A172 (cell line): Measurements from ENCODE around the gene GMPR. TPM values are rescaled to one million over a fixed set of nuclear protein-coding genes. Genes with fewer than 3 reads are reported as not detected.
"Not testable (repeated sequence)": the region's sequence is repeated elsewhere in the genome, so short reads cannot be mapped to it uniquely, and the experiment has no call there.

Experiments used
- DNase-seq: peaks from one replicate; pipeline ENCODE4 v3.0.0-alpha.2; 2015; ENCODE audit warnings: low spot score
- total RNA-seq: library from RNA; depleted of rRNA; stranded (reverse); fragments of >200 nt; shearing (Covaris generic); gene quantifications from 2 replicates; pipeline ENCODE4 v1.2.3, GENCODE V29; 2014

The GMPR gene
- total RNA-seq, 1 experiment from 2014 or later: 6.6 TPM

- no peak for DNase-seq
These were observed 6.6 kb downstream of the GMPR start for GRCh38 chr6:16244869-16245451.

GRCh38 chr6:16248271-16248853 is 10.0 kb downstream of the GMPR start:
- DNase-seq: no peak

GRCh38 chr6:16249971-16250370 is 11.6 kb downstream of the GMPR start:
- DNase-seq: no peak

DNA sequence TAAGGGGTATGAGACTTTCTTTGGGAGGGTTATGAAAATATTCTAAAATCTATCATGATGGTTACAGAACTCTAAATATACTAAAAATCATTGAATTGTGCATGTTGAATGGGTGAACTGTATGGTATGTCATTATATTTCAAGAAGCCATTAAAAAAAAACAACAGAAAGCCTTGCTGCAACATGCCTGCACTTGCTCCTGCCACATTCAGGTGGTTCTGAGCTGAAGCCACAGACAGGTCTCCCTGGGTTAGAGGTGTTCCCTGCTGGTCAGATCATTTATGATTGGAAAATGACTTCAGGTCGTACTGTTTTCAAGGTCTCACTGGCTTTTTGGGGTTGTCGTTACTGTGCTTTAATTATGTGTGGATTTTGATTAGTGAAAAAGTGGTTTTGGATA is 13.3 kb downstream of the GMPR start:
- no peak for DNase-seq

DNA sequence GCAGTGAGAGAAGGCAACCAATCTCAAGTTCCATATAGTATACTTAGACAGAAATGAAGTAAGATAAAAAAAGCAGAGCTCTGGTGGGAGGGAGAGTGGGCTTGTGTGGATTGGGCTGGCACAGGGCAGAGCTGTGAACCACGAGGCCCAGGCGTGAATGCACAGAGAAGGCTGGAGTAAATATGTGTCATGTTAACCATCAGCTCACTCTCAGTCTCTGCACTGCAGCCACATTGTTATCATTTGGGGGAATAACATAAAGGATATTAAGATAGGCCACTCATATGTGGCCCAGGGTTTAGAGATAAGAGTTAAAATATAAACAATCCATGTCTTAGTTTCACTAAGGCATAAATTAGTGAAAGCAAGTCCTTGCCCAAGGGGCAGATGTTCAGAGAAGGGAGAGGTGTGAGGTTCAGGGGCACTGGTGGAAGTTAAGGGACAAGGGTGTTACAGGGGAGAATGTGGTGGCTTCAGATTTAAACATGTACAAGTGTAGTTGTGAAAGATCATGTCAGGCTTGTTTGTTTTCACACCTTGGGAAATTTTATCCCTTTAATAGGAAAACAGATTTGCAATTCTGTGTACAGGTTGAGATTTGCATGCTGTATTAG is 14.4 kb downstream of the GMPR start:
- no peak for DNase-seq

GRCh38 chr6:16253399-16254144 is 15.2 kb downstream of the GMPR start:
- no peak for DNase-seq

DNA sequence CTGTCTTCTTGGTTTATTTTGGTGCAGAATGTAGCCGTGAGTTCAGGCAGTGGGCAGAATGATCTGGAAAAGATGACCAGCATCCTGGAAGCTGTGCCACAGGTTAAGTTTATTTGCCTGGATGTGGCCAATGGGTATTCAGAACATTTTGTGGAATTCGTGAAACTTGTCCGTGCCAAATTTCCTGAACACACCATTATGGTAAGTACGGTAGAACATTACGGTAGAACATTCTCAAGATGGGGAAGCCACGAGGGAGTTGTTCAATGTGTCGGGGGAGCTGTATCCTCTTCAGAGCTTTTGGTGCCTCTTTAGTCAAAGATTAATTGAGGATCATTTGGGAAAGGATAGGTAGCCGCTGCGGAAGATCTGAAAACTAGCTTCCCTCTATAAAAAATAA is 16.1 kb downstream of the GMPR start:
- DNase-seq: no peak

DNA sequence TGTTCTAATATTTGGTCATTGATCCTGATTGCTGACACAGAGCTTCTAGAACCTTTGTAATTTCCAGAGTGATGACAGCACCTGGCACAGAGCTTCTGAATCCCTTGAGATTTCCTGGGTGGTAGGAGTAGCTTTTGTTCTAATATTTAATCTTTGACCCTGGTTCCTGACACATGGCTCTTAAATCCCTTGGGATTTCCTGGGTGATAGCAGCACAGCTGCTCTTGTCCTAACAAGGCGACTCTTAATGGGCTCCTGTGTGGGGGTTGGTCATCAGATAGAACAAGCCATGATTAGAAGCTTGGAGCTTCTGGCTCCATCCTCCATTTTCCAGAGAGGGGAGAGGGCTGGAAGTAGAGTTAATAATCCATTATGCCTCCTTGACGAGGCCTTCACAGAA is 18.4 kb downstream of the GMPR start:
- no peak for DNase-seq

DNA sequence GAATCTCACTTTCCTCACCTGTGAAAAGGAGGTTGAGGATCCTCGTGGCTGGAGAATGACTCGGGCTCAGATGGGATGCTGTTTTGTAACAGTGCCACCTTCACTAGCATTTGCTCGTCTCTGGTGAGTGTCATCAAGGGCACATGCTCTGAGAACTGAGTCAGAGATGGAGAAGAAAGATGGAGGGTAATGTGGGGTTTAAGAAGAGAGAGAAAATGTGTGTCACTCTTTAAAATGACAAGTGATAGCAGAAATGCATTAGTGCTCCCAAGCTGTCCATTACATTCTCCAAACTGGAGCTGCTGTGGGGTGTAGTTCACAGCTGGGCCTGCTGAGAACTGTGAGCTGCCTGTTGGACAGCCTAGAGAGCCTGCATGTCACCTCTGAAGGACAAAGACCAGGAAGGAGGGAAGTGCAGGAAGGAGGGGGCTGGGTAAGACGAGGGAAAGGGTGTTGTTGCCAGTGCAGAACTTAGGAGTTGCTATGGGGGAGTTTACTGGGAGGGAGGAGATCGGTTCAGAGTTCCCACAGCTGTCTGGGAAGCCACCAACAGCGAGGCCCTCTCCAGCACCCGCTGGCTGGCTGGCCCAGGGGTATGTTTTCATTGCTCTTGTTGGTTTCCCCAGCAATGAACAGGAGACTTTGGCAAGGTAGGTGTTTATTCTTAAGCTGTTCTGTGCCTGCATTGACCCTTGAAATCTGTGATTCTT is 19.8 kb downstream of the GMPR start:
- no peak for DNase-seq

DNA sequence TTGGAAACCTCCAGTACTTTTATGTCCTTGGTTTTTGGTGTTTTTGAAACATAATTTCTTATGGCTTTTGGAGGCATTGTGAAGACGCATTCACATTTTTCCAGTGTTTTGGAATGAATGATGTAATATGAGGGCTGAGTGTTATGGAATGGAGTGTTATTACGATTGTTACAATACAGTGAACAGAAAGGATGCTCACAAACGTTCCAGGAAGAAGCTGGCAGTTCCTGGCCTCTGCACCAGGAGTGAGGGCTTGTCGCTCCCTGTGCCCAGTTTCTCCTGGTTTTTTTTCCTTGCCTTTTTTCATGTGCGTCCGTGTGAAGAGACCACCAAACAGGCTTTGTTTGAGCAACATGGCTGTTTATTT is 20.3 kb downstream of the GMPR start:
- DNase-seq: no peak

DNA sequence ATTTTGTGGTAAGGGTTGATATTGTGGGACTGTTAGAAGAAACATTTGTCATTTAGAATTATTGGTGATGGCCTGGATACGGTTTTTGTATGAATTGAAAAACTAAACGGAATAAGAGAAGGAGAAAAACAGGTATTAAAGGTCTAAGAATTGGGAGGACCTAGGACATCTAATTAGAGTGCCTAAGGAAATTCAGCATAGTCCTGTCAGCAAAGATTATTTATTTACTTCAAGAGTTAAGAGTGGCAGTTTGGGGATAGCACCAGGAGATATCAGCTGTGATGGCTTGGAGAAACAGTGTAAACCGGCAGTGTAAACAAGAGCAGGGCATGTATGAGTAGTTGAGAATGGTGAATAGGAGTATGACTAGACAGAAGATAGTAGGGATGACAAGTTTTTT is 21.2 kb downstream of the GMPR start:
- DNase-seq: not testable (repeated sequence)

DNA sequence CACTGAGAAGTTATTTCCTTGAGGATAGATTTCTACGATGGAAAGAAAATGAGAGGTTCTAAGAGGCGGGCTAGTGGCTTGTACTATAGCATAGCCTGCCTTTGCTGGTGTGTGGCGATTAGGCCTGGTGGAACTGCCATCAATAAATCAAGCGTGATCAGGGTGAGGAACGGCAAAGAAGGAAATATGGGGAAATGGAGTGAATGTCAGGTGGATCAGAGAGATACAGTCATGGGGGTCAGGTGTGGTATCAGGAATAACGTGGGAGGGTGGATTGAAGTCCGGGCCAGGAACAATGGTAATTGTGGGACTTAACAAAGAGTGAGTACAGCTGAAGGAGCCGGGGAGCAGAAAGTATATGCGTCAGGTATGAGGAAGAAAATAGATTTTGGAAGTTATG is 22.2 kb downstream of the GMPR start:
- DNase-seq: not testable (repeated sequence)

DNA sequence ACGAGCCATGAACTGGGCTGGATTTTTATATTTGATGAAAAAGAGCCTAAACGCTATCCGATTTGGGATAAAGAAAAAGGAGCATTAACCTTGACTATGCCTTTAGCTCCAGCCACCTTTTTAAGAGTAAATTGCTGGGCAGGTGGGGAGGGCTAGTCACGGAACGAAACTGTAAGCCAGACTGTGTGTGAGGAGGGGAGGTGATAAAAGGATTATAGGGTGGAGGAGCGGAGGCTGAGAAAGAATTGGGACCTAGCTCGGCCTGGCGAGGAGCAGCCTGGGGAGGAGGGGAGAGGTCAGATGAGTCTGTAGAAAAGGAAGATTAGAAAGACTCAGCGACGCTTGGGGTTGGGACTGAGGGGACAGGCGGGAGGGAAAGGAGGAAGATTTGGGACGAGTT is 24.4 kb downstream of the GMPR start:
- not testable (repeated sequence) for DNase-seq

GRCh38 chr6:16263464-16264099 is 25.2 kb downstream of the GMPR start:
- DNase-seq: not testable (repeated sequence)

DNA sequence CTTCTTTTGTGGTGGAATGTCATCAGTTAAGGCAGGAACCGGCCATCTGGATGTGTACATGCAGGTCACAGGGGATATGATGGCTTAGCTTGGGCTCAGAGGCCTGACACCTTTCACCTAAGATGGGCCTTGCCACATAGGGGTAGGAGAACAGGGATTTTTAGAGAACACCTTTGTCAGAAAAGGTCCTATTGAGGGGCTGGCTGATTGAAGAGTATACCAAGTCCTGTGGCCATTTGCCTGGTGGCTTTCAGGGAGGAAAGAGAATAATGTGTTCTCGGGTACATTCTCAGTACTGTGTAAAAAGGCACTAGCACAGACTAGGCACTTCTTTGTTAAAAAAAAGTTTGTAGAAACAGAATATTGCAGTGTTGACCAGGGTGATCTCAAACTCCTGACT is 26.4 kb downstream of the GMPR start:
- DNase-seq: no peak

DNA sequence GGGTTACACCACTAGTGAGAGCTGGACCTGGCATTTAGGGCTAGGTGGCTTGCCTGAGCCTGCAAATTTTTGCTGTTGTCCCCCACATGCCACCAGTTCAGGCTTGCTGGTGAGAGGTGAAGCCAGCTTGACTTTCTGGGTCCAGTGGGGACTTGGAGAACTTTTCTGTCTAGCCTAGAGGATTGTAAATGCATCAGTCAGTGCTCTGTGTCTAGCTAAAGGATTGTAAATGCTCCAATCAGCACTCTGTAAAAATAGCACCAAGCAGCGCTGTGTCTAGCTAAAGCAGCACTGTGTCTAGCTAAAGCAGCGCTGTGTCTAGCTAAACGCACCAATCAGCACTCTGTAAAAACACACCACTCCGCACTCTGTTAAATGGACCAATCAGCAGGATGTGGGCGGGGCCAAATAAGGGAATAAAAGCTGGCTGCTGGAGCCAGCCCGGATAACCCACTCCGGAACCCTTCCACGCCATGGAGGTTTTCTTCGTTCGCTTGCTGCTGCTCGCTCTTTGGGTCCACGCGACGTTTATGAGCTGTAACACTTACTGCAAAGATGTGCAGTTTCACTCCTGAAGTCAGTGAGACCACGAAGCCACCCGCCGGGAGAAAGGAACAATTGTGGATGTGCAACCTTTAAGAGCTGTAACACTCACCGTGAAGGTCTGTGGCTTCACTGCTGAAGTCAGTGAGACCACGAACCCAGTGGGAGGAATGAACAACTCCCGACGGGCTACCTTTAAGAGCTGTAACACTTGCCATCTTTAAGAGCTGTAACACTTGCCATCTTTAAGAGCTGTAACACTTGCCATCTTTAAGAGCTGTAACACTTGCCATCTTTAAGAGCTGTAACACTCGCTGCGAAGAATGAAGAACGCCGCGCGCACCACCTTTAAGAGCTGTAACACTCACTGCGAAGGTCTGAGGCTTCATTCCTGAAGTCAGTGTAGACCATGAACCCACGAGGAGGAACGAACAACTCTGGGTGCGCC is 27.3 kb downstream of the GMPR start:
- no peak for DNase-seq

DNA sequence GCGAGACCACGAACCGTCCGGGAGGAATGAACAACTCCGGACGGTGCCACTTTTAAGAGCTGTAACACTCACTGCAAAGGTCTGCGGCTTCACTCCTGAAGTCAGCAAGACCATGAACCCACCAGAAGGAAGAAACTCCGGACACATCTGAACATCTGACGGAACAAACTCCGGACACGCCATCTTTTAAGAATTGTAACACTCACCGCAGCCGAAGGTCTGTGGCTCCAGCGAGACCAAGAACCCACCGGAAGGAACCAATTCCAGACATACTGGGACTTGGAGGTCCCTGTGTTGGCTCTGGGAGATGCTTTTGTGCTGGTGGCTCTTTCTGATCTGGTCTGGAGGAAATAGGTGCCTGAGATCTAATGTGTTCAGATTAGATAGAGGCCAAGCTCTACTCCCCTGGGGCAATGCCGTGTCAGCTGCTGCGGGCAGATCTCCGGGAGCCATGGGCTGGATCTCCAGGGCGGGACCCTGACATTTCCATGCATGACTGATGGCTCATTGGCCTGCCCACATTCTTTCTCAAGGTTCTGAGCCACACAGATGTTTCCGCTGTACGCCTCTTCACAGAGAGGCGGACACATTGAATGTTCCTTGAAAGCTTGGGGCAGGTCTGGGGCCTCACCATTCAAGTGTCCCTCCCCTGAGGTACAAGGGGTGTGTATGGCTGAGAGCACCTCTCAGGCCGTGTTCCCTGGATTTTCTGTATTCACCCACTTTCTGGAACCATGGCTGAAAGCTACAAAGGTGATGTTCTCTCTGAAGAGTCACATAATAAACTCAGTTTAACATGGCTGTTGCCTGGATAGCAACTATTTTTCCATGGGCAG is 29.3 kb downstream of the GMPR start:
- no peak for DNase-seq

DNA sequence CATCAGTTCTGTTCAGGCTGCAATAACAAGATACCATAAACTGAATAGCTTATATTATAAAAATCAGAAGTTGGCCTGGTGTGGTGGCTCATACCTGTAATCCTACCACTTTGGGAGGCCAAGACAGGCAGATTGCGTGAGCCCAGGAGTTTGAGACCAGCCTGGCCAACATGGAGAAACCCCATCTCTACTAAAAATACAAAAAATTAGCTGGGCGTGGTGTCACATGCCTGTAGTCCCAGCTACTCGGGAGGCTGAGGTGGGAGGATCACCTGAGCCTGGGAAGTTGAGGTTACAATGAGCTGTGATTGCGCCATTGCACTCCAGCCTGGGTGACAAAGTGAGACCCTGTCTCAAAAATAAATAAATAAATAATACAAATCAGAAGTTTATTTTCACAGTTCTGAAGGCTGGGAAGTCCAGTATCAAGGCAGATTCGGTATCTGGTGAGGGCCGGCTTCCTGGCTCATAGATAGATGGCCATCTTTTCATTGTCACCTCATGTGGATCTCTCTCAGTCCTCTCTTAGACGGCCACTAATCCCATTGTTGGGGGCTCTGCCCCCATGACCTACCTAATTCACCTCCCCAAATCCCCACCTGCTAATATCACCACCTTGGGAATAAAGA is 31.2 kb downstream of the GMPR start:
- DNase-seq: not testable (repeated sequence)

GRCh38 chr6:16270178-16270794 is 31.9 kb downstream of the GMPR start:
- DNase-seq: no peak
